ENCODE measurements around the gene VRK1. TPM values are rescaled to one million over a fixed set of nuclear protein-coding genes. Genes with fewer than 3 reads are reported as not detected.

Gene VRK1
- total and polyA plus RNA-seq, 4 donors, result 1.8 to 50.4 (median 3.3) TPM

GRCh38 chr14:96847451-96847850 lies 50.3 kb downstream of the VRK1 start (continued):
- TF ChIP-seq CTCF (IDR thresholded peaks at IDR 0.05; ENCODE audit: low read depth, low read length, missing input control) (no peak), RAD21 (IDR thresholded peaks at IDR 0.05) (no peak)

GRCh38 chr14:96848011-96848410 lies 50.8 kb downstream of the VRK1 start:
- Histone ChIP-seq H3K27ac (ENCODE audit: low read depth in 1 of 2, low read length in 2 of 2) (no peak overlapping the region), H3K4me1 (ENCODE audit: control insufficient read depth in 4 of 4, insufficient read depth in 4 of 4, low read length in 3 of 4) (peaks cover 0 to 2% (median 0%) of the 10 kb centered on the region in 4 donors), H3K9me3 (ENCODE audit: control insufficient read depth in 4 of 4, low read length in 3 of 4) (no peaks in the 10 kb centered on the region), H3K4me3 (ENCODE audit: low read depth in 1 of 3, low read length in 3 of 3) (no peak overlapping the region), H3K9ac (ENCODE audit: low read depth in 1 of 2, low read length in 2 of 2) (no peak overlapping the region), H3K27me3 (ENCODE audit: control insufficient read depth in 4 of 4, insufficient read depth in 4 of 4, low read length in 3 of 4) (no peaks in the 10 kb centered on the region), H3K36me3 (ENCODE audit: control insufficient read depth in 4 of 4, insufficient read depth in 3 of 4, low read depth in 1 of 4, low read length in 3 of 4) (peaks cover 0 to 5% (median 0%) of the 10 kb centered on the region in 4 donors)
- 94% methylated on average over 4 of the region's 4 CpGs for WGBS
- DNase-seq (ENCODE audit: low spot score), result no peak
- TF ChIP-seq RXRA (IDR thresholded peaks at IDR 0.05), result no peak
- TF ChIP-seq TAF1 (conservative IDR thresholded peaks at IDR 0.05), result no peak
- TF ChIP-seq YY1 (IDR thresholded peaks at IDR 0.05), result no peak
- no peak for TF ChIP-seq FOXA1 (IDR thresholded peaks at IDR 0.05)
- no peak for TF ChIP-seq HNF4A (conservative IDR thresholded peaks at IDR 0.05)
- TF ChIP-seq FOXA2 (IDR thresholded peaks at IDR 0.05), result no peak
- no peak for TF ChIP-seq MAX (IDR thresholded peaks at IDR 0.05)
- TF ChIP-seq HNF4G (IDR thresholded peaks at IDR 0.05), result no peak
- no peak for TF ChIP-seq GABPA (IDR thresholded peaks at IDR 0.05 in 1 of 2, conservative IDR thresholded peaks at IDR 0.05 in 1 of 2)
- TF ChIP-seq ATF3 (IDR thresholded peaks at IDR 0.05), result no peak
- TF ChIP-seq EGR1 (IDR thresholded peaks at IDR 0.05; ENCODE audit: low read depth in 2 of 2), result no peak
- TF ChIP-seq JUND (IDR thresholded peaks at IDR 0.05), result no peak

DNA sequence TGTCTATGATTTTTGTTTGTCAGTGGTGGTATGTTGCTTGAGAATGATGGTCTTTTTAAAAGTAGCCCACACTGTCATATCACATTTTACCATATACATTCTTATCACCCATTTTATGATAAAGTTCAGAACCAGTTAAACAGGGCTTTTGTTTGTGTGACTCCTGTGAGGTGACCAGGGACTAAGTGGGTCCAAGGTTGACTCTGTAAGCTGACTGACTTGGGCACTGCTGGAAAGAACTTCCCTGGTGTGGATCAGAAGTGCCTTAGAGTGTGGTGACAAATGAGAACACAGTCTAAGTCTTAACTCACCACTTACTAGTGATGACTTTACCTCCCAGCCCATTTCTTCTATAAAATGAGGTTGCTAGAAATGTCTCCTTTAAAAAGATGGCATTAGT lies 52.6 kb downstream of the VRK1 start:
- TF ChIP-seq FOXA1 (IDR thresholded peaks at IDR 0.05), result no peak
- TF ChIP-seq FOXA2 (IDR thresholded peaks at IDR 0.05), result no peak
- no peak for TF ChIP-seq TAF1 (conservative IDR thresholded peaks at IDR 0.05)
- TF ChIP-seq HNF4A (conservative IDR thresholded peaks at IDR 0.05), result no peak
- TF ChIP-seq YY1 (IDR thresholded peaks at IDR 0.05), result no peak
- TF ChIP-seq EGR1 (IDR thresholded peaks at IDR 0.05; ENCODE audit: low read depth in 2 of 2), result no peak
- no peaks in the 10 kb centered on the region for H3K4me1 ChIP-seq (ENCODE audit: control insufficient read depth in 4 of 4, insufficient read depth in 4 of 4, low read length in 3 of 4)
- no peak overlapping the region for H3K4me3 ChIP-seq (ENCODE audit: low read depth in 1 of 3, low read length in 3 of 3)
- no peak for DNase-seq (ENCODE audit: low spot score)
- H3K9ac ChIP-seq (ENCODE audit: low read depth in 1 of 2, low read length in 2 of 2), result no peak overlapping the region
- peaks cover 0 to 5% (median 0%) of the 10 kb centered on the region in 4 donors for H3K36me3 ChIP-seq (ENCODE audit: control insufficient read depth in 4 of 4, insufficient read depth in 3 of 4, low read depth in 1 of 4, low read length in 3 of 4)
- H3K9me3 ChIP-seq (ENCODE audit: control insufficient read depth in 4 of 4, low read length in 3 of 4), result no peaks in the 10 kb centered on the region
- H3K27me3 ChIP-seq (ENCODE audit: control insufficient read depth in 4 of 4, insufficient read depth in 4 of 4, low read length in 3 of 4), result no peaks in the 10 kb centered on the region
- H3K27ac ChIP-seq (ENCODE audit: low read depth in 1 of 2, low read length in 2 of 2), result no peak overlapping the region

DNA sequence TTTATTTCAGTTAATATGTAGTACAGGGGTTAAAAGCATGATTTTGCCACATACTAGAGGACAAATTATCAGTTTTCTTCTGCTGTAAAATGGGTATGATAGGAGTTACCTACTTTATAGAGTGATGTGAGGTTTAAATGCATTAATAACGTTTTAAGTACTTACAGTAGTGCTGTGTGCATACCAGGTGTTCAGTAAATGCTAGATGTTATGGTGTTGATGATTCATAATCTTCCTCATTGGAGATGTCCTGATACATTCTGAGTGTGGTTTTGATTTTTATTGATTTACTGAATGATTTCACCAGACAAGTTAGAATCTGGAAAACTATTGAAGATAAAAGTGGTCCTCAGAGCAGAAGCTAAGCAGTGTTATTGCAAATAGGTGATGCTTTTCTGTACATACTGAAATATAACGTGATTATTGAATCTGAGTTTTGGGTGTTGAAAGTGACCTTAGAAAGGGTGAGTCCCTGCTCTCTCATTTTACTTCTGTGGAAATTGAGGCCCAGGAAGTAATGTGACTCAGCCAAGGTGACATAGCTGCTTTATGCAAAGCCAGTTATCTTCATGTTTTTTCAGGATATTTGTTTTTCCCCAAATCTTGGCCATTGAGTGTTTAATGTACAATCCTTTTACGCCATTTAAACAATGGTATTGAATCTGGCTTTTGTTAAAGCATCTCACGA lies 54.7 kb downstream of the VRK1 start:
- H3K27ac ChIP-seq (ENCODE audit: low read depth in 1 of 2, low read length in 2 of 2), result no peak overlapping the region
- WGBS, result 92% methylated on average over 4 of the region's 4 CpGs
- no peak overlapping the region for H3K9ac ChIP-seq (ENCODE audit: low read depth in 1 of 2, low read length in 2 of 2)
- no peaks in the 10 kb centered on the region for H3K27me3 ChIP-seq (ENCODE audit: control insufficient read depth in 4 of 4, insufficient read depth in 4 of 4, low read length in 3 of 4)
- H3K9me3 ChIP-seq (ENCODE audit: control insufficient read depth in 4 of 4, low read length in 3 of 4), result no peaks in the 10 kb centered on the region
- no peaks in the 10 kb centered on the region for H3K4me1 ChIP-seq (ENCODE audit: control insufficient read depth in 4 of 4, insufficient read depth in 4 of 4, low read length in 3 of 4)
- no peak overlapping the region for H3K4me3 ChIP-seq (ENCODE audit: low read depth in 1 of 3, low read length in 3 of 3)
- H3K36me3 ChIP-seq (ENCODE audit: control insufficient read depth in 4 of 4, insufficient read depth in 3 of 4, low read depth in 1 of 4, low read length in 3 of 4), result peaks cover 0 to 5% (median 1%) of the 10 kb centered on the region in 4 donors
- no peak for DNase-seq (ENCODE audit: low spot score)
- TF ChIP-seq EGR1 (IDR thresholded peaks at IDR 0.05; ENCODE audit: low read depth in 2 of 2) (no peak), NR2F2 (IDR thresholded peaks at IDR 0.05) (no peak), YY1 (IDR thresholded peaks at IDR 0.05) (no peak), FOXA1 (IDR thresholded peaks at IDR 0.05) (no peak), MAX (IDR thresholded peaks at IDR 0.05) (no peak), JUND (IDR thresholded peaks at IDR 0.05) (no peak), REST (IDR thresholded peaks at IDR 0.05) (no peak), CTCF (IDR thresholded peaks at IDR 0.05; ENCODE audit: low read depth, low read length, missing input control) (no peak), HNF4A (conservative IDR thresholded peaks at IDR 0.05) (no peak)

Data from liver (tissue), 9 donors.